ENCODE results near the gene RAMACL.

RAMACL gene

DNA sequence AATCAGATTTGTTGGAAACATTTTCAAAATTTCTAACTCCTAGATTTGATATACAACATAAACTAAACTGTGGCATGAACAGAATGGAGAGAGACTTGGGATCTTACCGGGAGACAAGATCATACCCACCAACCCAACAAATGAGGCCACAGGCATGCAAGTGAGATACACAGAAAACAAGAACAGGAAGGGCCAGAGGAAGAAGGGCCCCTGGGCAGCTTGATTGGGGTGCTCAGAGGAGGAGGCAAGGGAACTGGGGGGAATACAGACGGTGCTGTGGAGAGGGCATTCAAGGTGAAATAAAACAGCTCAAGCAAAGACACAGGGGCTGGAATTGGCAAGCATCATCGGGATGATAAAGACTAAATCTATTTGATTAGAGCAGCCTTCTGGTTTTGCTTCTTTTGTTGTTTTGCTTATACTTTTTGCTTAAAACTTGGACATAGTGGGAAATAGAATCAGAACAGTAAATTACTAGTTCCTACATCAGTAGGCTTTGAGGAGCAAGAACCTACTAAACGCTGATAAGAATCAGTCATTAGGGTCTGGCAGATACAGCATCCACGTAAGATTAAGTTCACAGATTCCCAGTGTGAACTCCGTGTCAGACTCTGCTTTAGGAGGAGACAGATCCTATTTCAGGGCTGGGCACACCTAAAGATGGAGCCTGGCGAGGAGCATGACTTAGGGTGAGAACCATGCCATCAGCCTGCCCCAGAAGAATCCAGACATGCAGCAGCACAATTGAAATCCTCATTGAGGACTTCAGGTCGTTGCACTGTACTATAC lies 3.5 kb upstream of the RAMACL start:
- no peaks in the 10 kb centered on the region for H3K36me3 Mint-ChIP-seq (ENCODE audit: low read depth)
- no peak overlapping the region for H3K4me3 Mint-ChIP-seq
- peaks cover 16% of the 10 kb centered on the region for H3K4me1 Mint-ChIP-seq
- no peaks in the 10 kb centered on the region for H3K9me3 Mint-ChIP-seq
- H3K27me3 Mint-ChIP-seq (ENCODE audit: low read depth) = peaks cover 12% of the 10 kb centered on the region
- peak overlapping the region in 1 of 3 experiments; percentile 2 for H3K27ac Mint-ChIP-seq
- TF ChIP-seq, protein P1, sequence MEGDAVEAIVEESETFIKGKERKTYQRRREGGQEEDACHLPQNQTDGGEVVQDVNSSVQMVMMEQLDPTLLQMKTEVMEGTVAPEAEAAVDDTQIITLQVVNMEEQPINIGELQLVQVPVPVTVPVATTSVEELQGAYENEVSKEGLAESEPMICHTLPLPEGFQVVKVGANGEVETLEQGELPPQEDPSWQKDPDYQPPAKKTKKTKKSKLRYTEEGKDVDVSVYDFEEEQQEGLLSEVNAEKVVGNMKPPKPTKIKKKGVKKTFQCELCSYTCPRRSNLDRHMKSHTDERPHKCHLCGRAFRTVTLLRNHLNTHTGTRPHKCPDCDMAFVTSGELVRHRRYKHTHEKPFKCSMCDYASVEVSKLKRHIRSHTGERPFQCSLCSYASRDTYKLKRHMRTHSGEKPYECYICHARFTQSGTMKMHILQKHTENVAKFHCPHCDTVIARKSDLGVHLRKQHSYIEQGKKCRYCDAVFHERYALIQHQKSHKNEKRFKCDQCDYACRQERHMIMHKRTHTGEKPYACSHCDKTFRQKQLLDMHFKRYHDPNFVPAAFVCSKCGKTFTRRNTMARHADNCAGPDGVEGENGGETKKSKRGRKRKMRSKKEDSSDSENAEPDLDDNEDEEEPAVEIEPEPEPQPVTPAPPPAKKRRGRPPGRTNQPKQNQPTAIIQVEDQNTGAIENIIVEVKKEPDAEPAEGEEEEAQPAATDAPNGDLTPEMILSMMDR (IDR thresholded peaks at IDR 0.05; ENCODE audit: unreplicated experiment in 3 of 3) = no peak

DNA sequence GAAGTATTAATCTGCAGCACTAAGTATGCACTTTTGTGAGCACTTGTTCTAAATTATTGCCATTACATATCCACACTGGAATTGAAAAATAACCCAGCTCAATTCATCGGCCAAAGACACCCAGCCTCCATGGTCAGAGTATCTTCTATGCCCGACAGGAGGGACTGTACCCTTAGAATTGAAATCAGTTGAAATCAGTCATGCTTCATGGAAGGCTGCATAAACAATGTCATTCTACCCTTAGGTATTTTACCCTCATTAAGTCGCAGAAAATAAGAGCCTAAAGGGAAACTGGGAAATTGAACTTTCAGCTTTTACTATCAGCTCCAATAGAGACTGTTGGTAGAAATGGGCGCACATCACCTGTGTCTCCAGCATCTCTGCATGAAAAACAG lies 2.9 kb upstream of the RAMACL start:
- Mint-ChIP-seq H3K27ac (peak overlapping the region in 2 of 3 experiments; percentile 12 to 54), H3K36me3 (ENCODE audit: low read depth) (no peaks in the 10 kb centered on the region), H3K4me1 (peaks cover 16% of the 10 kb centered on the region), H3K27me3 (ENCODE audit: low read depth) (peaks cover 12% of the 10 kb centered on the region), H3K9me3 (no peaks in the 10 kb centered on the region), H3K4me3 (no peak overlapping the region)
- TF ChIP-seq, protein P1 (IDR thresholded peaks at IDR 0.05; ENCODE audit: unreplicated experiment in 3 of 3) = no peak

DNA sequence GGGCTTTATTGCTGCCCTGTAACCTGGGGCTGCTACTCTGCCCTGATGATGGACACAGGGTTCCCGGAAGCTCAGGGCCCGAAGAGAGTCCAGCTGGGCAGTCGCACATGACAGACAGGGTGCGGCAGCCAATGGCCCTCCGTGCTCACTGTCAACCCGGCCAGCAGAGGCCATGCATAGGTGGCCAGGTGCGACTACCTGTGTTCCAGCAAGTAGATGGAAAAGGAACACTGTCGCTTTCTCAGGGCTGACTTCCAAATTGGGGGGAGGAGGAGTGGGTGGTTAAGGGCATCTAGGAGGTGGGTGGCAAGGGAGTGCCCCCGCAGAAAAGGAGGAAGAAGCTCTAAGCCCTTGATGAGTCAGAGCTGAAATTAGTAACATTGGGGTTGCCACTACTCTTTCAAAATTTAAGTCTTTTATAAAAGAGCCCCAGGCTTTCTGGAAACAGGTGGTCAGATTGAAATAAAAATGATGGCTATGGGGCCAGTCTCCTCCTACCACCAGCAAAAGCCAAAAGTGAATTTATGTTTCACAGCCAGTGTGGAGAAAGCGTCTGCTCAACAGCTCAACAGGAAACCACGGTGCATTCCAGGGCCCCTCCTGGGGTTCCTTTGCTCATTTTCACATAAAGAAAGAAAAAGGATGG lies 2.3 kb upstream of the RAMACL start:
- Mint-ChIP-seq H3K27ac (peak overlapping the region in 2 of 3 experiments; percentile 12 to 54), H3K36me3 (ENCODE audit: low read depth) (no peaks in the 10 kb centered on the region), H3K27me3 (ENCODE audit: low read depth) (peaks cover 12% of the 10 kb centered on the region), H3K9me3 (no peaks in the 10 kb centered on the region), H3K4me3 (peak overlapping the region in 1 of 3 experiments; percentile 35), H3K4me1 (peaks cover 16% of the 10 kb centered on the region)
- TF ChIP-seq, protein P1 (IDR thresholded peaks at IDR 0.05; ENCODE audit: unreplicated experiment in 3 of 3) = no peak

DNA sequence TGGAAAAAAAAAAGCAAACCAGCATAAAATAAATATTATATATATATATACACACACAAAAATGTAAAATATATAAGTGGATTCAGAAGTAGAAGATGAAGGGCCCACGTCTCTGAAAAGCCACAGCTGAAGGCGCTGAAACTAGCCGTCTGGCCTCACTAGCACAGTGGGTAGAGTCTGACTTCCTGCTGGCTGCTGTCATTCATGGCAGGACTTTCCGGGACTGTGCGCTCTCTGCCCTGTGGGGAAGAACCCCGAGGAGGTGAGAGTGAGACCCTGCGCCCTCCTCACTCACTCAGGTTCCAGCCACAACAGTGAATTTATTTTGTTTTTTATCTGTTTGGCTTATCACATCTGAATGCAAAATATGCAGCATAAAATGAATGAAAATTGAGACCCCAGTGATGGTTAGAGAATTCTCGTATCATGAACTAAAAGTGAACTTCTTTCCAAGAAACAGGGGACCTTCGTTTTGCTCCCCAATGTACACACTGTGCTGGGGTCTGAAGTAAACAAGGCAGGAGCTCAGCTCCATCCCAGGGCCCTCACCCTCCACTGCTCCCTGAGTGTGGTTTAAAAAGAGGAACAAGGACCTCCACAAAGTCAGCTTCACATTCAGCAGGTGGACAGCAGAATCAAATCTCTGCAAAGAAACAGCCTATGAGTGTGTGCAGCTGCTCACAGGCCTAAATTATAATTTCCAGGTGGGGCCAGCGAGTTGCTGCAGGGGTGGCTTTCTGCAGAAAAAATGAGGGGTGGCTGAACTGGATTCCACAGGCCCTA lies 1.3 kb upstream of the RAMACL start:
- Mint-ChIP-seq H3K36me3 (ENCODE audit: low read depth) (no peaks in the 10 kb centered on the region), H3K4me3 (no peak overlapping the region), H3K9me3 (no peaks in the 10 kb centered on the region), H3K27me3 (ENCODE audit: low read depth) (peaks cover 17% of the 10 kb centered on the region), H3K4me1 (peaks cover 16% of the 10 kb centered on the region), H3K27ac (no peak overlapping the region)
- TF ChIP-seq, protein P1 (IDR thresholded peaks at IDR 0.05; ENCODE audit: unreplicated experiment in 3 of 3) = no peak

DNA sequence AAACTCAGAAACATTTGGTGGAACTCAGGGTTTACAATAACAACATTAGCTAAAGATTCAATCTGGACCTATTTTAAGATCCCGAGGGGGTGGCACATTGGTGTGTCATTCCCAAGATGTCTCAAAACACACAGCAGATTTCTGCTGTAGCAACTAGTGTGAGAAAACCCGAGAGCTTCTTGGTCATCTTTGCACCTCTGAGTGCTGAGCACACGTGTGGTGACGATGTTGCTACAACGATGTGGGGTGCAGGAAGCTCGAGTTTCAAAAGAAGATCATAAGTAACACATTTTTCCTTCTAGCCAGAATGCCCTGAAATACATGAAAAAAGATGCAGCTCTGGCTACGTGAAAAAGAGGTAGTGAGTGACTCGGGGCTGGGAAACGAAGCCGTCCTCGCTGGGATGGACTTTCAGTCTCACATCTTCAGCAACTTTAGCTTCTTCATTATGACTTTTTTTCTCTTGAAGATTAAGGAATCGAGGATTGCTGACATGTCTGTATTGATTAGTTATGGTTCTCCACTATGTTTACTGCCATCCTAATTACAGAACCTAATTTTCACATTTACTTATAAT lies 1.5 kb downstream of the RAMACL start:
- Mint-ChIP-seq H3K27me3 (ENCODE audit: low read depth) (peaks cover 13% of the 10 kb centered on the region), H3K27ac (no peak overlapping the region), H3K9me3 (no peaks in the 10 kb centered on the region), H3K4me3 (no peak overlapping the region), H3K4me1 (peaks cover 17% of the 10 kb centered on the region), H3K36me3 (ENCODE audit: low read depth) (no peaks in the 10 kb centered on the region)
- TF ChIP-seq, protein P1 (IDR thresholded peaks at IDR 0.05; ENCODE audit: unreplicated experiment in 3 of 3) = no peak
